Glutamatergic neuron (in vitro differentiated cells): ENCODE measurements around the gene GGA1. TPM values are rescaled to one million over a fixed set of nuclear protein-coding genes. Genes with fewer than 3 reads are reported as not detected.
A peak's percentile ranks its signal among the peaks of the same experiment; 100 is the strongest.

Experiments
- DNase-seq: peaks from one replicate; pipeline ENCODE4 v3.0.0; 2022
- H3K27ac Mint-ChIP-seq: one replicate; pipeline ENCODE4 v1.8.0; 2020; ENCODE audit warnings: mild to moderate bottlenecking, mixed read lengths, inconsistent platforms; ENCODE audit not compliant: unreplicated experiment
- H3K27me3 Mint-ChIP-seq: one replicate; pipeline ENCODE4 v1.8.0; 2020; ENCODE audit warnings: mild to moderate bottlenecking, moderate library complexity, mixed read lengths, inconsistent platforms; ENCODE audit not compliant: unreplicated experiment
- H3K36me3 Mint-ChIP-seq: one replicate; pipeline ENCODE4 v1.8.0; 2020; ENCODE audit warnings: mild to moderate bottlenecking, mixed read lengths, inconsistent platforms; ENCODE audit not compliant: unreplicated experiment
- H3K4me1 Mint-ChIP-seq: one replicate; pipeline ENCODE4 v1.8.0; 2020; ENCODE audit warnings: mild to moderate bottlenecking, low read depth, mixed read lengths, inconsistent platforms; ENCODE audit not compliant: unreplicated experiment
- H3K4me3 Mint-ChIP-seq: one replicate; pipeline ENCODE4 v1.8.0; 2020; ENCODE audit warnings: mild to moderate bottlenecking, mixed read lengths, inconsistent platforms; ENCODE audit not compliant: unreplicated experiment
- H3K9me3 Mint-ChIP-seq: one replicate; pipeline ENCODE4 v1.8.0; 2020; ENCODE audit warnings: mild to moderate bottlenecking, moderate library complexity, mixed read lengths, inconsistent platforms; ENCODE audit not compliant: unreplicated experiment
- total RNA-seq: library from RNA; stranded (reverse); fragmentation: NEBNext Ultra II Directional; extraction: Animal tissue kit (Norgen Biotek cat#: 25700); gene quantifications from one replicate; pipeline ENCODE4 v1.2.1, GENCODE V29; 2021; ENCODE audit not compliant: unreplicated experiment
- TF ChIP-seq, protein P1 (sequence below): fragments of 200-600 bp; sonication (generic); IDR thresholded peaks from one replicate; pipeline ENCODE4 v1.5.0; 2021; ENCODE audit not compliant: partially characterized antibody, unreplicated experiment

Gene GGA1
- total RNA-seq, 1 donor from 2014 or later = 104 TPM

DNA sequence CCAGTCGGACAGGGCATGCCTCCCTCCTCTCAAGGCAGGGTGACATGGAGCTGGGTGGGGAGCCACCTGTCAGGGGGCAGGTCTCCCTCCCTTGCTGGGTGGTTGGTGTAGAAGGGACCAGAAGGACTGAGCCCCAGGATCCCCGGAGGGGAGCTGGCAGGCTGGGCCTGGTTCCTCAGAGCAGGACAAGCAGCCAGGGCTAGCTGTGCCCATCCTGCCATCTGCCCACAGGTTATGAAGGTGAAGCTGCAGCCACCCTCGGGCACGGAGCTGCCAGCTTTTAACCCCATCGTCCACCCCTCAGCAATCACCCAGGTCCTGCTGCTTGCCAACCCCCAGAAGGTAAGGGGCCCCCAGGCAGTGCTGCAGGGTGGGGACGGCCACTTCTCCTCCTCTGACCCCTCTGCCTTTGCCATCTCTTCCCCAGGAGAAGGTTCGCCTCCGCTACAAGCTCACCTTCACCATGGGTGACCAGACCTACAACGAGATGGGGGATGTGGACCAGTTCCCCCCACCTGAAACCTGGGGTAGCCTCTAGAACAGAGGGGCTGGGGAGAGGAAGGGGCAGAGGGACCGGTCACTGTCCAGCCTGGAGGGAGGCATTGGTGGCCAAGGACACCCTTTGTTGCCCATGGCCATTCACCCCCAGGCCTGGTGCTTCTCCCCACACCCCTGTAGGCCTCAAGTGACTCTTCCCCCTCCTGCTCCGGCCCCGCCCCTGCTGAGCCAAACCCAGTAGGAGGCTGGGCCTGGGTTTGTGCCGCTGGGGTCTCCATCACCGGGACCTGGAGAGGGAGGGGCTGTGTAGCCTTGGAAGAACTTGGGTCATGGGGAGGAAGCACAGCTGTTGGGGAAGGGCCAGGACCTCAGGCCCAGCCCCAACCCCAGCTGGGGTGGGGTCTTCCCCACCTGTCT is 23.8 kb downstream of the GGA1 start:
- peaks cover 12% of the 10 kb centered on the region for H3K4me1 Mint-ChIP-seq
- no peak for DNase-seq
- H3K4me3 Mint-ChIP-seq = no peak overlapping the region
- H3K36me3 Mint-ChIP-seq = no peaks in the 10 kb centered on the region
- H3K27me3 Mint-ChIP-seq = peaks cover 7% of the 10 kb centered on the region
- peak overlapping the region; percentile 22 for H3K27ac Mint-ChIP-seq
- H3K9me3 Mint-ChIP-seq = peaks cover 8% of the 10 kb centered on the region
- TF ChIP-seq, protein P1, sequence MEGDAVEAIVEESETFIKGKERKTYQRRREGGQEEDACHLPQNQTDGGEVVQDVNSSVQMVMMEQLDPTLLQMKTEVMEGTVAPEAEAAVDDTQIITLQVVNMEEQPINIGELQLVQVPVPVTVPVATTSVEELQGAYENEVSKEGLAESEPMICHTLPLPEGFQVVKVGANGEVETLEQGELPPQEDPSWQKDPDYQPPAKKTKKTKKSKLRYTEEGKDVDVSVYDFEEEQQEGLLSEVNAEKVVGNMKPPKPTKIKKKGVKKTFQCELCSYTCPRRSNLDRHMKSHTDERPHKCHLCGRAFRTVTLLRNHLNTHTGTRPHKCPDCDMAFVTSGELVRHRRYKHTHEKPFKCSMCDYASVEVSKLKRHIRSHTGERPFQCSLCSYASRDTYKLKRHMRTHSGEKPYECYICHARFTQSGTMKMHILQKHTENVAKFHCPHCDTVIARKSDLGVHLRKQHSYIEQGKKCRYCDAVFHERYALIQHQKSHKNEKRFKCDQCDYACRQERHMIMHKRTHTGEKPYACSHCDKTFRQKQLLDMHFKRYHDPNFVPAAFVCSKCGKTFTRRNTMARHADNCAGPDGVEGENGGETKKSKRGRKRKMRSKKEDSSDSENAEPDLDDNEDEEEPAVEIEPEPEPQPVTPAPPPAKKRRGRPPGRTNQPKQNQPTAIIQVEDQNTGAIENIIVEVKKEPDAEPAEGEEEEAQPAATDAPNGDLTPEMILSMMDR = no peak

DNA sequence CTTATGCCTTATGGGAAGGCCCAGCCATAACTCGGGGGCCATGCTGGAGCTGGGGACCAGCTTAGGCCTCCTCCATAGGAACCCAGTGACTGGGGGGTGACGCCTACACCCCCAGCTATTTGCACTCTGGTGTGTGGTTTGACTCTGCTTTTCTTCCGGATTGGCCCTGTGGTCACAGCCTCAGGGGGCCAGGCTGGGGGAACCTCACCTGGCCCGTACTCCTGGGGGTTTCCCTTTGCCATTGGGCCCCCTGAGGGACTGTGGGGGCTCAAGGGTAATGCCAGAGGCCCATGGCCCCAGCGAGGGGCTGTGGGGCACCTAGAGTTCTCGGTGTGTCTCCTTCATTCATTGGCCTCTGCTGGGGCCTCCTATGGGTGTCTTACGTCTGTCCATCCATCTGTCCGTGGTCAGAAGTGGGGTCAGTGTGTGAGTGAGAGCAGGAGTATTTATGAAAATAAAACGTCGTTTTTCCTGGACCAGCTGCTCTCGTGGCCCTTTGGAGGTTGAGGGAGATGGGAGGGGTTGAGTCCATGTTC is 24.5 kb downstream of the GGA1 start:
- DNase-seq = no peak
- peaks cover 7% of the 10 kb centered on the region for H3K27me3 Mint-ChIP-seq
- TF ChIP-seq, protein P1 = no peak
- peaks cover 8% of the 10 kb centered on the region for H3K9me3 Mint-ChIP-seq
- H3K36me3 Mint-ChIP-seq = no peaks in the 10 kb centered on the region
- H3K27ac Mint-ChIP-seq = peak overlapping the region; percentile 96
- H3K4me1 Mint-ChIP-seq = peaks cover 12% of the 10 kb centered on the region
- peak overlapping the region; percentile 61 for H3K4me3 Mint-ChIP-seq

DNA sequence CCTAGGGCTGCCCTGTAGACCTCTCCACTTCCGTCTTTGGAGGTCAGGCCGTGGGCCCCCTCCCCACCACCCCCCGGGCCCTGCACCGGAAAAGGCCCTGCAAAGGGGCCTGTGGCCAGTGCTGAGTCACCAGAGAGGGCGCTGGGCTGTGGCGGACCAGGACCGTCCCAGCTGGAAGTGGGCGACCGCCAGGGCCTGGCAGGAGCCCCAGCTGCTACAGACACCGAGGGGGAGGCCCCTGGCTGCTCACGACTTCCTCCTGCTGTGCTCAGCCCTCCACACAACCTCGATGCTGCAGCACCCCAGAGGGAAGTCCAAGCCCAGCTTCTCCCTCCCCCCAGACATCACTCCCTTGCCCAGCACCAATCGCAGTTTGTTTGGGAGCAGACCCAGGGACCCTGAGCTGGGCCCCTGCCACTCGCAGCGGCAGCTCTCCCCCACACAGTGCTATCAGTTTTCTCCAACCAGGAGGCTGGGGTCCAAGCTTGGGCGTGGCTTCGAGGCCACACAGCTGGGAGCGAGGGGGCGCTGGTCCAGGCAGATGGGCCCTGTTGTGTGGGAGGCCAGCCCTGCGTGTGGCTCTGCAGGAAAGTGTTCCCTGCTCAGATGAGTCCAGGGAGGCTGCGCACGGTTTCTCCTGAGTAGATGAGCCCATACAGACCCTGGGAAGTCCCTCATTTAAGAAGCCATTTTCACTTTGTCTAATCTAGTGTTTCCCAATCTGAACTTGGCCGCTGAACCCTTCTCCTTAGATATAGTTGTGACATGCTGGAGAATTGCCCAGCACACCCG is 25.2 kb downstream of the GGA1 start:
- TF ChIP-seq, protein P1 = no peak
- Mint-ChIP-seq H3K27me3 (peaks cover 8% of the 10 kb centered on the region), H3K27ac (peak overlapping the region; percentile 97), H3K4me3 (peak overlapping the region; percentile 63), H3K9me3 (peaks cover 8% of the 10 kb centered on the region), H3K4me1 (peaks cover 15% of the 10 kb centered on the region), H3K36me3 (no peaks in the 10 kb centered on the region)
- DNase-seq = peak; percentile 86

DNA sequence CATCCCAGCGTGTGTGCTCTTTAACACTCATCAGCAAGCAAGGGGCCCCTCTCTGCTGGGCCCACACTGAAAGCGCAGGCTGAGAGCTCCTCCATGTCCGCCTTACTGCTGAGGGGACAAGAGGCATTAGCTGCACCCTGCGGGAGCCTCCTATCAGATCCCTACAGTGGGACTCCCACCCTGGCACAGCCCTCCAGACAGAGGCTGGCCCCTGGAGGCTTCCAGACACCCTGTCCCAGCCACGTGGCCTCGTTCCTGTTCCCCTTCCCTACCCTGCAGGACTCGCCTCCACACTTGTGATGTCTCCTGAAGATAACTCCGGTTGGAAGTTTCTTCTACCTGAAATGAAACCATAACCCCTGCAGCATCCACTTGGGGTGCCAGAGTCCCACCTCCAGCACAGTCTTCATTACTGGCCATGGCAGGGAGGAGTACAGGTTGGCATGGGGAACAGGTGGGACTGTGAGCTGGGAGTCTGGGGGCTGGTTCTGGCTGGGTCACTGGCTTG is 25.8 kb downstream of the GGA1 start:
- Mint-ChIP-seq H3K27me3 (peaks cover 8% of the 10 kb centered on the region), H3K36me3 (no peaks in the 10 kb centered on the region), H3K4me1 (peaks cover 15% of the 10 kb centered on the region), H3K4me3 (peak overlapping the region; percentile 63), H3K27ac (peak overlapping the region; percentile 97), H3K9me3 (peaks cover 8% of the 10 kb centered on the region)
- TF ChIP-seq, protein P1 = peak; percentile 9
- no peak for DNase-seq
